ENCODE data around the gene WDFY4.
A peak's percentile ranks its signal among the peaks of the same experiment; 100 is the strongest.

The WDFY4 gene

DNA sequence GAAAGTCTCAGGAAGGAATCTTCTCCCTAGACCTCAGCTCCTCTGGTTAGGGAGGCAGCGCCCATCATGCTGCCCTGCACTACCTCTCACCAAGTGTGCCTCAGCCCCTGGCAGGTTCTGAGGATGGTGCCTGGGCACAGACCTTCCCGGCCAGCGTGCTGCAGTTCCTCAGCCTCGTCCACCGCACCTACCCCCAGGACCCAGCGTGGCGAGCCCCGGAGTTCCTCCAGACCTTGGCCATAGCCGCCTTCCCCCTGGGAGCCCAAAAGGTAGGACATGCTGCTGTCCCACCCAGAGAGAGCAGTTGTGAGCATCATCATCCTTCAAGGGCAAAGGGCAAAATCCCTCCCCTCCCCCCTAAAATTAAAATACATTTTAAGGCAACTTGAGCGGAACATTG is 132.5 kb downstream of the WDFY4 start:
- DNase-seq (ENCODE audit: low read depth) = no peak

DNA sequence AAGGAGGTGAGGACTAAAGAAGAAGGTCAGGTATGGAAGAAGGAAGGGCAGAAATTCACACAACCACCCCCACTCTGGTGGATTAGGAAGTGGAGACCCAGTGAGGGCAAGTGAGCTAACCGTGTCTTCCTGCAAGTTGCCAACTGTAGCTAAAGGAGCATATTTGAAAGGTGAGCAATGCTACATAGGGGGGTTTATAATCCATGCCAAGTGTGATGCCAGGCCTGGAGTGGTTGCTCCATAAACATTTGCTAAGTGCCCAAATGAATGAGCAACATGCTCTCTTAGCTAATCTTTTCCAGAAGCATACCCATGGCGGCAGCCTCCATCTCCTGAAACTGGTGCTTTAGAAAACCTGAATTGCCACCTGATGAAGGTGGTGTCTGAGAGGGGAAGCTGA is 133.4 kb downstream of the WDFY4 start:
- DNase-seq (ENCODE audit: low read depth) = peak; percentile 6

DNA sequence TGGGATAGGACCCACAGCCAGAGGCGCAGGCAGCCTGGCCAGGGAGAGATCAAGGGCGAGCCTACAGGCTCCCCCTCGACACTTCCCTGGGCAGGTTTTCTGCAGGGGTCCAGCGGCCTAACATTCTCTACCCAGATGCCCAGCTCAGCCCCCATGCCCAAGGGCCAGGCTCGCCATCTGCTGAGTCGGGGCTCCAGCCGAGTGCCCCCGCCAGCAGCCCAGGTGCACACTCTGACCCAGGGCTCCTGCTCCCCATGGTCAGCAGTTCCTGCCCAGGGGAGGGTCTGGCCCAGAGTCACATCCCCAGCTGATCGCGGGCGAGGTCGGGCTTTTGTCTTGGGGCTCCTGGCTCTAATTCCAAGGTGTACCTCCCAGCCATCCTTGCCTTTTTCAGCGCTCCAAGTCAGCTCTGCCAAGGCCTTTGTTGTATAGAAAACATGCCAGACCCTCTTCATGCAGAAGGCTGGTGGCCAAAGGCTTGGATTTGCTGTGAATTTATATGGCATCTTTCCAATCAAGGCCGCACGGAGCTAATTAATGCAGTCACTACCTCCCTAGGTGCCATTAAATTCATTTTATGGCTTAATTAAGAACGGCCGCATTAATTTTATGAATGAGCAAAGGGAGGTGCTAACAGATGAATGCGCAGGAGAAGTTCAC is 134.3 kb downstream of the WDFY4 start:
- no peak for DNase-seq (ENCODE audit: low read depth)

DNA sequence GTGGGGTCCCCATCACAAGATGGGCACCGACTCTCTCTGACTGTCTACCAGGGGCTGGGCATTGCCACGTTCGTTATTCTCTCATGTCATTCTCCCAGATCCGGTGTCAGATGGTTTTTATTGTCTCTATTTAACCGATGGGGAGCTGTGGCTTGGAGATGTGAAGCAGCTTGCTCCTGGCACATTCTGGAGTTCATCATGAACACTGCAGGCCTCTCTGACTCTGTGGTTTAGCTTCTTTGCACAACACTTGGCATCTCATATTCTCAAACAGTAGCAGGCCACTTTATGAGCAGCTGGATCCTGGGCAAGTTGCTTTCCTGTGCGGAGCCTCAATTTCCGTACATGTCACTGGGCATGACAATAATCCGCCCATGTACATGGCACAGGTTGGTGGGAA is 135.1 kb downstream of the WDFY4 start:
- peak; percentile 44 for DNase-seq (ENCODE audit: low read depth)

DNA sequence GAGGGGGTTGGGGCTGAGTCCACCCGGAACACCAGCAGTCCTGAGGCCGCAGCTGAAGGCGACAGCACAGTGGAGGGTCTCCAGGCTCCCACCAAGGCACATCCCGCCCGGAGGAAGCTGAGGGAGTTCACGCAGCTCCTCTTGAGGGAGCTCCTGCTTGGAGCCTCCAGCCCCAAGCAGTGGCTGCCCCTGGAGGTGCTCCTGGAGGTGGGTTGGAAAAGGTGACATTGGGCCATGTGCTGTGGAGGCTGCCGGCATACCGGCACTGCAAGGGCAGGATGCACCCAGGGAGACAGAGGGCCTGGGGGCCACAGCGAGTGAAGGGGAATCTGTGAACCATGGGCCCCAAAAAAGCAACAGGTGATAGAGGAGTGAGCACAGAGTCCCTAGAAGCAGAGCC is 135.6 kb downstream of the WDFY4 start:
- DNase-seq (ENCODE audit: low read depth) = no peak

DNA sequence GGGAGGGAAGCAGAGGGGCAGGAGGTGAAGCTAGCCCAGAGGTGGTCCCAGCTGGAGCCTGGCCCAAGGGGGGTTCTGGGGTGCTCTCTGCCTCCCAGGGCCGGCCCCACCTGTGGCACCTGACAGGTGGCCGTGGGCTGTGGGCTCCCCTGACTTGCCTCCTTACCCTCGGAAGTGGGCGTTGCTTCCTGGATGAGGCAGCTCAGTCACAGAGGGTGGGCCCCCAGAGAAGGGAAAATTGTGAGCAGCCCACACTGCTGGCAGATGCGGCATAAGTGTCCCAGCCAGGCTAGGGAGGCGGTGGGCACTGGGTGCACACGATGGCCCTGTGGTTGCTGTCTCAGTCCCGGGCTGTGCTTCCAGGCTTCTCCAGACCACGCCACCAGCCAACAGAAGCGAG is 136.0 kb downstream of the WDFY4 start:
- DNase-seq (ENCODE audit: low read depth) = no peak

DNA sequence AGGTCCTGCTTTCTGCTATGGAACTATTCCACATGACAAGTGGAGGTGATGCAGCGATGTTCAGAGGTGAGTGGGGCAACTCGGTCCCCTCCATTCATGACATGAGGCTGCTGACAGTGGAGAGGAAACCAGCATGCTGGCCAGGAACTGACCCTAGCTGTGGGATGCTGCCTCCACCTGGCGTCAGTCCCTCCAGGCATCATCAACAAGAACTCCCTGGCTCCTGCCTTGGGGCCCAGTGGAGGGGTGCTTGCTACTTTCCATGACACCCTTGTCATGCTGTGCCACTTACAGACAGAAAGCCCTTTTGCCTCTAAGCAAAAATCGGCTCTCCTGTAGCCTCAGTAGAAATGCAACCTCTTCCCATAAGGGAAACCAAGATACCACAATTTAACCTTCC is 136.4 kb downstream of the WDFY4 start:
- DNase-seq (ENCODE audit: low read depth) = no peak

DNA sequence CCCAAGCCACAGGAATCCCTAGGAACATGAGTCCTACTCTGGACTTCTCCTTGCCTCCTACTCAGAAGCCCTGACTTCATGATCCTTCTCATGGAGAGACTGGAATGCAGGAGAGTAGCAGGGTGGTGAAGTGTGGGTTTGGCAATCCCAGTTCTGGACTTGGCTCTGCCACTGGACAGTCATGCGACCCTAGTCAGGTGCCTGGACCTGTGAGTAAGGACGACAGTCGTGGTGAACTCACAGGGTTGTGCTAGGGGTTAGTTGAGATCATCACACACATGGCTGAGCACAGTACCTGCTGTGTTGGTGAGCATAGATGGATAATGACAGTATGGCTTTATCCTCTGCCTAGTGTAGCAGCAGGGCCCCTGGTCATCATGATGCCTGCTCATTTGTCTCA is 137.0 kb downstream of the WDFY4 start:
- no peak for DNase-seq (ENCODE audit: low read depth)

DNA sequence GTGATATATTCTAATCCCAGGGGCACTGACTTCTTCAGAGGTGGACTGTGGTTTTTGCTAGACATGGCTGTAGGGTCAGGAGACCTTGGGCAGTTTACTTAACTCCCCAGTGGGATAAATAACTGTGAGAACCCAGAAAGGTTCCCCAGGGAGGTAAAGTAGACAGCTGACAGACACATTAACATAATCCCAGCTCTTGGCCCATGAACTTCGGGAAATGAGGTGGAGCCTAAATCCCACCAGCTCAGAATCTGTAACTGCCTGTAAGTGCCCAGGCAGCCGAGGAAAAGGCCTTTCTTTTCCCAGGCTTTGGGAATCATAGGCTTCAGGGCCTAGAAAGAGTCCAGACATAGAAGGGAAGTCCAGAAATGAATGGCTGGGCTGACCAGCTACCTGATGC is 149.0 kb downstream of the WDFY4 start:
- DNase-seq (ENCODE audit: low read depth) = no peak

DNA sequence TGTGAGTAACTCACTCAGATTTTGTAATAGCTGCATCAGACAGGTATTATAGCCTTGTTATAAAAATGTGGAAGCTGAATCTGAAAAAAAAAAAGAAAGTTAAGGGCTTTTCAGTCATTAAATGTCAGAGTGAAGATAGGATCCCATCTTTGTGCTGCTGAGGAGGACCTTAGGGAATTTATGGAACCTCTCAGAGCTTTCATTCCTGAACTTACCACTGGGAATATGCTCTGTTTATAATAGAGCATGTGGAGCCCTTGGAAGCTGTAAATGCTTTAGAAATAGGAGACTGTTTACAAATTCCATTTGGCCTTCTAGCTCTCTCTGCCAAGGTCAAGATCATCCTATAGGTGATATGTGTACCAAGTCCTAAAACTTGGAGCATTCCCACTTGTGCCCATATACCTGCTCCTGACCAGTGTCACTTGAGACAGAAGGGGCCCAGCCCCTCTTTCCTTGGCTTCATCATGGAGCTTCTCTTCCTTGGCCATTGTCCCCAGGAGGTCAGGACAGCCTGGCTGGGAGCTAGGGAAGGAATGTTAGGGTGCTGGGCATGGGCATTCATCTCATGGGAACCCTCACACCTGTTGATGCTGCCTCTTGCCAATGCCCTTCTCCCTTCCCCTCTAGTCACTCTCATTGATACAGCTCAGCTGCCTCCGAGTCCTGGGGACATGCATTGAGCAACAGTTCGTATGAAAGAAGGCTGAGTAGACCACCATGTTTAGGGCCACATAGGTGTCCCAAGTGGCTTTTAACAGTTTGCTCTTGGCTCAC is 149.7 kb downstream of the WDFY4 start:
- no peak for DNase-seq (ENCODE audit: low read depth)

DNA sequence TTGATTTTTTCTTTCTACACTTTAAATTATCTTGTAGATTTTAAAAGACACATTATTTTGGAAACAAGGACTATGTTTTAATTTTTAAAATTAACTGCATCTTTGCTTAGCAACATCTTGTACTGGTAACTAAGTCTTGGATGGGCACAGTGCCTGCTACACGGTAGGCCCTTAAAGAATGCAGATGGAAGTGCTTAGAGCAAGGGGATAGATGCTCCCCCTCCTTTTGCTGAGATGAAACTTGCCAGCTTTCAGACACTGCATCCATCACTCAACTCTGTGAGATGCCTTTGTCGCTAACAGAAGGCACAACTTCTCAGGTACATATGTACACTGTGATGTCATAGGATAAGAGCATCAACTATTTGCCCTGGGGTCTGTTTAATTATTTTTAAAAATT is 151.1 kb downstream of the WDFY4 start:
- no peak for DNase-seq (ENCODE audit: low read depth)

DNA sequence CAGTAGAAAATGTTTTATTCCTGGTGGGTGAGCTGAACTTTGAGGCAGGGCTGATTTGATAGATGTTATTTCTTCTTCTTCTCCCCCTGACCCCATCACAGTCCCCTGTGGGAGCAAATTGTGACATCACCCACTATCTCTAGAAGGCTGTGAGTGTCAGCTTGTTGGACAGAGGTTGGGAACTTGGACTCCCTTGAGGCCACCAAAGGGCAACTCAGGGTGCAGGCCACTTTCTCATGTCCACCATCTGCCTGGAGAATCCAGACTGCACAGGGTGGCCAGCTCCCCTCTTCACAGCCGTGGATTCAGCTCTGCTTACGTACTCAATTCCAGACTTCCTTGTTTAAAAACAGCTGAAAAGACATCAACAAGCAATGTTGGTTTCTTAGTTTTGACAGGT is 151.9 kb downstream of the WDFY4 start:
- DNase-seq (ENCODE audit: low read depth) = no peak

DNA sequence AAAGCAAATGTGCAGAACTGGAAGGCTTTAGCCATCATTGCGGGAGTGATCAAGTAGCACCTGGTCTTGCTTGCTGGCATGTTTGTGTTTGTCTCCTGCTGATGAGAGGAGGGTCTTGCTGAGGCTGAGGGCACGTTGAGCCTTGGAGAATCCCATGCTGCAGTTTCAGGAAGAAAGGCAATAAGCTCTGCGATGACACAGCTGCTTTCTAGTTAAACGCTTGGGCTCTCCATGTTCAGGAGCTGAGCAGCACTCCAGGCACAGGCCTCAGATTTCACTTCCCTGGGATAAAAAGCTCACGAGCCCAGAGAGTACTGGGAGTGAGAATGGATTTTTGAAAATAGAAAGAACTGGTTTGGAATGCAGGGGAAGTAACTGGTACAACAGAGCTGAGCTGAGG is 154.2 kb downstream of the WDFY4 start:
- no peak for DNase-seq (ENCODE audit: low read depth)

DNA sequence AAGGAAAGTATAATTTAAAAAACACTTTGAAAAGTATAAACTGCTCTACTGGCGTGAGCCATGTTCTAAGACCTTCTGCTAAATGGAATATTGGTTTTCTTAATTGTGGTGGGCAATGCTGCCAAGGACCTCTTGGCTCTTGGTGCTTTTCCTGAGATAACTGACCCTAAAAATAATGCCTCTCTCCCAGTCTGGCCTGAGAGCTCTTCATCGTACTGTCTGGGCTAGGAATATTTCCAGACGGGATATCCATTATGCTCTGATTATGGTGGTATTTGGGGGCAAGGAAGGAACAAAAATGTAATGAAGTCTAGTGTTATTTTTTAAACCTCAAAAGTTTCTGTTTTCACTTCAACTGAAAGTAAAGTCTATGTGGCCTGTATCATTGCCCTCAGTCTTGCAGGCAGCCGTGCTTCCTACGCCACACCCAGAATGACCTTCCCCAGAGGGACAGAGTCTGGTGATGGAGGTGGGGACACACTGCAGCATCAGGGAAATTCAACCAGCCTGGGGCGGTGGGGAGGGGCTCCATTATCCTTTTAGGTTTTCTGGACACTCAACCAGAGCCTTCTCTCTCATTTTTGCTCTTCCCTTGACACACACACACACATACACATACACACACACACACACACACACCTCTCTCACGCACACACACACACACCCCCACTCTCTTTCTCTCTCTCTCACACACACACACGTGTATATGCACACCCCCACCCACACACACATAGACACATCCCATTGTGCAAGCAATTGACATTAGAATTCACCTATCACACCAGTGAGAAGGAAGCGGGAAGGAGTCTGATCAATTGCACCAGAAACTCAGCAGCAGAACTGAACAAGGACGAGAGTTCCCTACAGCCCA is 155.4 kb downstream of the WDFY4 start:
- DNase-seq (ENCODE audit: low read depth) = no peak

DNA sequence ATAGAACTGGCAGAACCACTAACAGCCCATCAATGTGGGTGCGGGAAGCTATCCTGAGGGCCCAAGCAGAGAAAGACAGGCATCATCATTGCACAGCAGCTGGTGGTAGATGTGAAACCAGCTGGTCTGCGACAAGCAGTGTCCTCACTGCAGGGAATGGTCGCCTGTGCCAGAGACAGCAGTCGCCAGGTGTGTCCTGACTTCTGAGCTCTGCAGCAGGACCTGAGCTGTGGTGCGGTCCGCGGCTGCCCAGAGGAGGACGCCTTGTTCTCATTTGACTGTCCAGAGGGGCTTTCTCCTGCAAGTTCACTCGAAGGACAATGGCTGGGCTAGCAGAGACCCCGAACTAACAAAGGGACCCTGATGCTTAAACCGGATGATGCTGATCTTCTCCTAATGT is 157.6 kb downstream of the WDFY4 start:
- DNase-seq (ENCODE audit: low read depth) = no peak

DNA sequence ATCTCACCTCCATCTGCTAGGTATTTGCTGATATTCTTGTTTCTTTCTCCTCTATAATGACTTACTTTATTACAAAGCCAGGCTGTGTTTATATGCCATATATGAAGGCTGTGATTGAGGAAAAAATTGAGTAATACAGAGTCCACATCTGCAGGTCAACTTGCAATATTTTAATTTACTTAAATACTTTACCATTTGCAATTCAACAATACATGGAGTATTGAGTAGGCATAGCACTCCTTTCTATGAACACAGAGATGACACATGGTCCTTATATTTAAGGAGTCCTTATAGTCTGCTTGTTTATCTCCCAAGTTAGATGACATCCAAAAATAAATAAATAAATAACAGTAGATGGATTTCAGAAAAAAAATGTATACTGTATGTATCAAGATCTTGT is 158.5 kb downstream of the WDFY4 start:
- no peak for DNase-seq (ENCODE audit: low read depth)

DNA sequence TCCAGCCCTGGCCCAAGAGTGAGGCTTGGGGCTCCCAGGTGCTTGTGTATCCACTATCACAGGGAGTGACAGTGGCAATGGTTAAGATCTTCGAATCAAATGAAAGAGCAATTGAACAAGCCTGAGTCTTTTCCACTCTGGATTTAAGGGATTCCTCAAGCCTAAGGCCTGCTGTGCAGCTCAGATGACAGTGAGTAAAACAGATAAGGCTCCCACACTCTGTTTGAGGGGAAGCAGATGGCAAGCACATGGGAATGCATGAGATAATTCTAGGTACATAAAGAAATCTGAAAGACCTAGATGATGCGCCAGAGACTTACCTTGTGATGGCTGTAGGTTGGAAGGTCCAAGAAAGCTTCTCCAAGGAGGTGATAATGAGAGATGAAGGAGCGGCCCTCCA is 159.9 kb downstream of the WDFY4 start:
- DNase-seq (ENCODE audit: low read depth) = no peak

DNA sequence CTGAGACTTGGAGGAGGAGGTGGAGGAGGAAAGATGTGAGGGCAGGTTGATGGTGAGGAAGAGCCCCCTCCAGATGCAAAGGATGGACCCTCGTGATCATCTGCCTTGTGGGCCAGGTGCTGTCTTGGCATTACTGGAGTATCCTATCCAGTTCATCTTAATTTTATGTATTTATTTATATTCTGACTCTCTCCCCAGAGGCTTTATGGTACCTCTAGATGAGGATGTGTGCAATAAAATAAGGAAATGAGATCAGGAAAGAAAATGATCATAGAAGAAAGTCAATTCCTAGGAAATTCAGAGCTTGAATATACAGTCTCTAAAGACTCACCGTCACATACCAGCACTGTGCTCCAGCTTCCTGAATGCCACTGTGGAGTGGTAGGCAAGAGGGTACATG is 160.8 kb downstream of the WDFY4 start:
- no peak for DNase-seq (ENCODE audit: low read depth)

DNA sequence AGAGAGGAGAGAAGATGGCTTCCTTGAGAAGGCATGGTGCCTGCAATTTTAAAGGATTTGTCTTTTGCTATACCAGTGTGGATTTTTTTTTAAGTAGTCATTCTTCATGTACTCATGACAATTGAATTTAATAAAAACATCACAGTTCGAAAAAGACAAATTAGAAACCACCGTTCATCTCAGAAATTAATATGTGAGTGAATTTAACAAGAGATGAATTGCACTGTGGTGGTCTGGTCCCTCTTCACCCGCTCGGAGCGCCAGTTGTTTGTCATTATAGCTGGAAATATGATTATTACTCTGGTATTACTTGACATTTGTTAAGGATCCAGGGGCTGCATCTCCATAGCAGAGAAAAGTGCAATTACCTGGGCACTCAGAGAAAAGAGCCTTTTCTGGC is 163.0 kb downstream of the WDFY4 start:
- no peak for DNase-seq (ENCODE audit: low read depth)

DNA sequence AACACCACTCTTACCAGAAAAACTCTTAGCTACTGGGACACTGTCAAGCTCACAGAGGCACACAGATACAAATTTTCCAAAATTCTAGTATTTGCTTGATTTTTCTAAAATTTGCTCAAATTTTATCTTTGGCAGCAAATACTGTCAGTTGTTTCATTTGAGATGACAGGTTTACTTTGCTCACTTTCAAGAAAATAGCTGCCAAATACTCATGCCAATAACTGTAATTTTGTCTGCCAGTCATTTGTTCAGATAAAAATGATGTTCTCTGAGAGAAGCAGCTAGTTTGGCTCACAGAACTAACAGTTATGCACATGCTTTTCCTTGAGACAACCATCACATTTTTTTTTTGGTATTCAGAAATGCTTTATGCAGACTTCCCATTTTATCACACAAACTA is 172.2 kb downstream of the WDFY4 start:
- DNase-seq (ENCODE audit: low read depth) = no peak

DNA sequence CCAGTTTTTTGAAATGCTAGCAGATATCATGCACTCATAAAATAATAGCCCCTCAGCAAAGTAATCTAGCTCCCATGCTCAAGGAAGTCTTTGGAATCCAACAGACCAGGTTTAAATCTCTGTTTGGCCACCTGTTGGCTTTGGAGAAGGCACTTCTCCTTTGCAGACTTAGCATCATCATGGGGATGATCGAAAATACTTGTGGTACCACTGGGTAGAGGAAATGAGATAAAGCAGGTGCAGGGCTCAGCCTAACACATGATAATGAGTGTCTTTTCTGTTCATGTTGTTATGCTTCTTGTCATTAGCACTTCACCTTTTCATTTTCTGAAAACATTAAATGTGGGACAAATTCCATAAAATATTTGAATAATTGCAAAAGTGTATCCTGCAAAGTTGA is 187.6 kb downstream of the WDFY4 start:
- DNase-seq (ENCODE audit: low read depth) = no peak

DNA sequence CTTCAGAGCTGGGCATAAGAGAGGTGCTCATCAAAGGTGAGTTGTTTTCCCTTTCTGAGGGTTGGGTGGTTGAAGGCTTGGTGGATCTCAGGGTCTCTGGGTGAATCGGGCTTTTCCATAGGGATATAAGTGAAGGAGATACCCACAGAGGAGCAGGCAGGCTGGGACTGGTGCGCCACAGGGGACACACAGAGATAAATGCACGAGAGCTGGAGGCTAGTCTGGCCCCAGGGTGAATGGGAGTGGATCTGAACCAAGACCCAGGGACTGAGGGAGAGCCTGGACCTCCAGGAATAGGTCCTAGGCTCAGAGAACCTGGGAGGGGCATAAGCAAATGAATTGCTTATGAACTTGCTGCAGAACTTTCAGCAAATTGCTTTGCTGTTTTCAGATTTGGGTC is 193.4 kb downstream of the WDFY4 start:
- DNase-seq (ENCODE audit: low read depth) = no peak

DNA sequence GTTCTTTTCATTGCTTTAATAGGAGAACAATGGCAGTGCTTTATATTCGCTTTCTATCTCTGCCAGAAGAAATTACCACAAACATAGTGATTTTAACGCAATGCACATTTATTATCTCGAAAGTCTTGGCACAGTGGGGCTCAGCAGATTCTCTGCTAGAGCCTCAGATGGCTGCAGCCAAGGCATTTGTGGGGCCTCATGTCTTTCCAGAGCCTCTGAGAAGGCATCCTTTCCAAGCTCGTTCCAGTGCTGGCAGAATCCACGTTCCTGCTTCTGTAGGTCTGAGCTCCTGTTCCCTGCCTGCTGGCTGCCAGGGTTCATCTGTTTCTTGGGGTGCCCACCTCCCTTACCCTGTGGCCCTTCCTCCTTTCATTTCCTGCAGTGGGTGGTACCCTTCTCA is 194.8 kb downstream of the WDFY4 start:
- no peak for DNase-seq (ENCODE audit: low read depth)
